Hepatocyte (in vitro differentiated cells): ENCODE results near the gene ARHGAP26. TPM values are rescaled to one million over a fixed set of nuclear protein-coding genes. Genes with fewer than 3 reads are reported as not detected.

Experiments used
- DNase-seq: peaks from one replicate; pipeline ENCODE4 v3.0.0-alpha.2; 2016; ENCODE audit warnings: low spot score
- H2AFZ ChIP-seq: fragments of 200-600 bp; sonication (generic); 2 replicates; pipeline ENCODE4 v1.6.0; 2016; ENCODE audit warnings: antibody characterized with exemption, mild to moderate bottlenecking
- H3K27ac ChIP-seq: fragments of 200-600 bp; sonication (generic); 2 replicates; pipeline ENCODE4 v1.5.1; 2016; ENCODE audit warnings: mild to moderate bottlenecking
- H3K27me3 ChIP-seq: fragments of 200-600 bp; sonication (generic); 2 replicates; pipeline ENCODE4 v1.6.1; 2016
- H3K36me3 ChIP-seq: fragments of 200-600 bp; sonication (generic); replicated peaks from 2 replicates; pipeline ENCODE4 v1.5.1; 2016; ENCODE audit warnings: low read depth; ENCODE audit not compliant: insufficient read depth
- H3K4me1 ChIP-seq: fragments of 200-600 bp; sonication (generic); 2 replicates; pipeline ENCODE4 v1.5.1; 2016; ENCODE audit warnings: mild to moderate bottlenecking, moderate library complexity; ENCODE audit not compliant: insufficient read depth
- H3K4me2 ChIP-seq: fragments of 200-600 bp; sonication (generic); 2 replicates; pipeline ENCODE4 v1.6.0; 2016
- H3K4me3 ChIP-seq: fragments of 200-600 bp; sonication (generic); 2 replicates; pipeline ENCODE4 v1.5.1; 2016; ENCODE audit warnings: mild to moderate bottlenecking
- H3K79me2 ChIP-seq: fragments of 200-600 bp; sonication (generic); 2 replicates; pipeline ENCODE4 v1.6.0; 2017; ENCODE audit warnings: mild to moderate bottlenecking
- H3K9me2 ChIP-seq: fragments of 200-600 bp; sonication (generic); replicated peaks from 2 replicates; pipeline ENCODE4 v1.6.0; 2017; ENCODE audit warnings: mild to moderate bottlenecking; ENCODE audit not compliant: insufficient read depth
- H3K9me3 ChIP-seq: fragments of 200-600 bp; sonication (generic); 2 replicates; pipeline ENCODE4 v1.5.1; 2016; ENCODE audit warnings: low read depth, mild to moderate bottlenecking
- H4K20me1 ChIP-seq: fragments of 200-600 bp; sonication (generic); 2 replicates; pipeline ENCODE4 v1.6.0; 2016; ENCODE audit warnings: mild to moderate bottlenecking; ENCODE audit not compliant: insufficient read depth, poor library complexity, severe bottlenecking
- EZH2 ChIP-seq: fragments of 200-600 bp; sonication (generic); IDR thresholded peaks from 2 replicates; pipeline ENCODE4 v1.6.1; 2016; ENCODE audit warnings: antibody characterized with exemption, mild to moderate bottlenecking, borderline replicate concordance
- EZH2phosphoT487 ChIP-seq: fragments of 200-600 bp; sonication (generic); IDR thresholded peaks from one replicate; pipeline ENCODE4 v1.6.1; 2018; ENCODE audit warnings: antibody characterized with exemption, mild to moderate bottlenecking, low read depth, moderate library complexity; ENCODE audit not compliant: unreplicated experiment, severe bottlenecking
- WGBS: methylation state at CpG from one replicate; pipeline ENCODE4 v1.1.6; 2016; ENCODE audit warnings: low lambda C conversion rate; ENCODE audit errors: missing lambda C conversion rate; 5-methylcytosine and 5-hydroxymethylcytosine counted together
- polyA plus RNA-seq: library from polyadenylated mRNA; unstranded; fragments of >200 nt; fragmentation: Nextera tagmentation; extraction: Ambion mirVana; gene quantifications from 2 replicates; pipeline ENCODE4 v1.2.1, GENCODE V29; 2016
- total RNA-seq: library from RNA; depleted of rRNA; stranded (reverse); fragments of >200 nt; gene quantifications from 2 replicates; pipeline ENCODE4 v1.2.3, GENCODE V29; 2014
- TF ChIP-seq, protein P1 (sequence below): fragments of 200-600 bp; sonication (generic); IDR thresholded peaks from 2 replicates; pipeline ENCODE4 v1.5.1; 2016; ENCODE audit warnings: antibody characterized with exemption, mild to moderate bottlenecking; ENCODE audit not compliant: poor library complexity

ARHGAP26 gene
- total and polyA plus RNA-seq, 2 experiments from 2014 or later: 16.5 to 19.8 TPM

DNA sequence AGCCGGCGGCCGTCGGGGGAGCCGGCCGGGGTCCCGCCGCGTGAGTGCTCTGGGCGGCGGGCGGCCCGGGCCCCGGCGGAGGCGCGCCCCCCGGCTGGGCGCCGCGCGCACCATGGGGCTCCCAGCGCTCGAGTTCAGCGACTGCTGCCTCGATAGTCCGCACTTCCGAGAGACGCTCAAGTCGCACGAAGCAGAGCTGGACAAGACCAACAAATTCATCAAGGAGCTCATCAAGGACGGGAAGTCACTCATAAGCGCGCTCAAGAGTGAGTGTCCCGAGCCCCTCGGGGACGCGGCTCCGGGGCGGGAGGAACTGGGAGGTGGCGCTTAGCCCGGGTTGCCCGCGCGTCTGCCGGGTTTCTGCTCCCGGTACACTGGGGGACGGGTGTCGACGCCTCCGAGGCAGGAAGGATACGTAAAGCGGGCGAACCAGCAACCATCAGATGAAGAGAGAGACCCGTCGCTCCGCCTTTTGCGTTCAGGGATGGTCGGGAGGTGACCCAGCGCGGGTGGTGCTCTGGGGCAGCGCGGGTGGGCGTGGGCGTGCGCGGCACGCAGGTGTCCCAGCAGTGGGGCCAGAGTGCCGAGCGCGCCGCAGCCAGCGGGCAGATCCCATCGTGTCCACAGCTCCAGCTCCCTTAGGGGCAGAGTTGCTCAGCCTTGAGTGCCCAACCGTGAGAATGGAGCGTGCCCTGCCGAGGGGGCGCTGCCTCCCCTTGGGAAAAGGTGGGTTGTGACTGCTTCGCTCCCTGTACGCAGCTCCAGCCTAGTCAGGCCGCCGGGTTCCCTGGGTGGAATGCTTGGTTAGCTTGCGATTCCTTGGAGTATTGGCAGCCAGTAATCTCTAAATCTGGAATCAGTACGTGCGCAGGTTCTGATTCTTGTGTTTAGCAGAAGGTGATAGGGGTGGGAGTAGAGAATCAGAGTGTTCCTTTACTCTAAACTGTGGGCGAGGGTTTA, 753 bp downstream of the ARHGAP26 start:
- Histone ChIP-seq H3K9me3 (no peaks in the 10 kb centered on the region), H3K27ac (peak overlapping the region; percentile 79), H3K9me2 (no peaks in the 10 kb centered on the region), H3K36me3 (no peaks in the 10 kb centered on the region), H3K27me3 (no peaks in the 10 kb centered on the region), H2AFZ (peak overlapping the region; percentile 96), H4K20me1 (no peaks in the 10 kb centered on the region), H3K4me2 (peak overlapping the region; percentile 96), H3K4me3 (peak overlapping the region; percentile 60), H3K4me1 (peaks cover 9% of the 10 kb centered on the region), H3K79me2 (peaks cover 47% of the 10 kb centered on the region)
- TF ChIP-seq, protein P1, sequence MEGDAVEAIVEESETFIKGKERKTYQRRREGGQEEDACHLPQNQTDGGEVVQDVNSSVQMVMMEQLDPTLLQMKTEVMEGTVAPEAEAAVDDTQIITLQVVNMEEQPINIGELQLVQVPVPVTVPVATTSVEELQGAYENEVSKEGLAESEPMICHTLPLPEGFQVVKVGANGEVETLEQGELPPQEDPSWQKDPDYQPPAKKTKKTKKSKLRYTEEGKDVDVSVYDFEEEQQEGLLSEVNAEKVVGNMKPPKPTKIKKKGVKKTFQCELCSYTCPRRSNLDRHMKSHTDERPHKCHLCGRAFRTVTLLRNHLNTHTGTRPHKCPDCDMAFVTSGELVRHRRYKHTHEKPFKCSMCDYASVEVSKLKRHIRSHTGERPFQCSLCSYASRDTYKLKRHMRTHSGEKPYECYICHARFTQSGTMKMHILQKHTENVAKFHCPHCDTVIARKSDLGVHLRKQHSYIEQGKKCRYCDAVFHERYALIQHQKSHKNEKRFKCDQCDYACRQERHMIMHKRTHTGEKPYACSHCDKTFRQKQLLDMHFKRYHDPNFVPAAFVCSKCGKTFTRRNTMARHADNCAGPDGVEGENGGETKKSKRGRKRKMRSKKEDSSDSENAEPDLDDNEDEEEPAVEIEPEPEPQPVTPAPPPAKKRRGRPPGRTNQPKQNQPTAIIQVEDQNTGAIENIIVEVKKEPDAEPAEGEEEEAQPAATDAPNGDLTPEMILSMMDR: peak; percentile 17
- no peak for TF ChIP-seq EZH2phosphoT487
- under 1% methylated on average over 63 of the region's 86 CpGs for WGBS
- DNase-seq: peak; percentile 62

DNA sequence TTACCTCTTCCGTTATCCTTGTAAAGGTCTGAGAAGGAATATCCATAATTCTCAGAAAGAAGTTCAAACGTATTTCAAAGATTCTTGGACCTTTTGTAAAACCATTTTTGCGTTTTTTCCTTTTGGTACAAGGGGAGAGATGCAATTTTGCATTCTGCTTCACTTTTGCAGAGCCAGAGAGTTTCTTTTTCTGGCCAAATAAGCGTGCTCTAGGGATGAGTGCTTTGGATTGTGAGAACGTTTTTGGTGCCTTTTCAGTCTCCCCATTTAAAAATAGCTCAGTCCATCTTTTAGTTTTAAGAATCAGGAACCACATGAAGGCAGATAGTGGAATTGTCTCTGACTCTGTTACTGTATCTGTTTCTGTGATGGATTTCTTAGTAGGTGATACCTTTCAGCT, 1.5 kb downstream of the ARHGAP26 start:
- Histone ChIP-seq H3K27me3 (no peaks in the 10 kb centered on the region), H3K4me3 (peak overlapping the region; percentile 60), H3K36me3 (no peaks in the 10 kb centered on the region), H3K4me1 (peaks cover 9% of the 10 kb centered on the region), H3K9me2 (no peaks in the 10 kb centered on the region), H3K4me2 (peak overlapping the region; percentile 96), H3K27ac (peak overlapping the region; percentile 79), H3K79me2 (peaks cover 54% of the 10 kb centered on the region), H4K20me1 (no peaks in the 10 kb centered on the region), H2AFZ (peak overlapping the region; percentile 96), H3K9me3 (no peaks in the 10 kb centered on the region)
- 22% methylated on average over 5 of the region's 5 CpGs for WGBS
- DNase-seq: no peak
- TF ChIP-seq, protein P1: no peak
- TF ChIP-seq EZH2phosphoT487 (no peak), EZH2 (no peak)

DNA sequence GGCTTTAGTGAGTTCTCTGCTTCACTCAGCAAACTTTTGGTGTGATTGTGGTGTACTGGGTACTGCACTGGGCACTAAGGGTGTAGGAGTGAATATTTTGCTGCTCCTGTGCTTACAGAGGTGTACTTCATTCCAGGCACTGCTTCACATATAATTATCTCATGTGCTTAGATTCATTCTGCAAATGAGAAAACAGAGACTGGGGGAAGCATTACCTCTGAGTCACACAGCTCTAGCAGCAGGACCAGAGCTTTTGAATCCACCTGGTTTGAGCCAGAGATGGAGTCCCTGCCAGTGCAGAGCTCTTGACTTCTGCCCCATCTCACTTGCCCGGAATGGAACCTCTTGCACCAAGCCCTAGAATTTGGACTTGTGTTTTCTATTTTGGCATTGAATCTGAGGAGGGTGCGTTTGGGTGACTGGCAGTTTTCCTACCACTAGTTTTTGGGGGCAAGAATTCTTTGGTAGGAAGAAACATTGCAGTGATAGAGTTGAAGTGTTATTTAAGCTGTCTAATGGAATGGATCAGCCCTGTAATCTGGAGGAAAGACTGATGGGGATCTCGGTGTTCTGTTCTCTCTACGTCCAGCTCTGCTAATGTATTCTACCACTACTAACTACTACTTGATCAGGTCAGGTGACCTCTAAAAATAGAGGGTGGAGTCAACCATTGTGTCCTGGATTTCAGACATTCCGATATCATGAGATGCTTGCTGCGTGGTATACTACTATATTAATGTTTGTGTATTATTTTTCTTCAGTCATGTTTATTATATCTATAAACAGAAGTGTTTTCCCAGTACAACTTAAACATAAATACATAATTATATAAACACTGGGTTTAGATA, 2.5 kb downstream of the ARHGAP26 start:
- WGBS: 90% methylated on average over 6 of the region's 6 CpGs
- Histone ChIP-seq H3K4me1 (peaks cover 9% of the 10 kb centered on the region), H2AFZ (no peak overlapping the region), H3K27ac (no peak overlapping the region), H3K79me2 (peaks cover 64% of the 10 kb centered on the region), H3K4me3 (no peak overlapping the region), H3K9me3 (no peaks in the 10 kb centered on the region), H3K4me2 (peak overlapping the region; percentile 96), H3K27me3 (no peaks in the 10 kb centered on the region), H4K20me1 (no peaks in the 10 kb centered on the region), H3K36me3 (no peaks in the 10 kb centered on the region), H3K9me2 (no peaks in the 10 kb centered on the region)
- TF ChIP-seq, protein P1: no peak
- no peak for TF ChIP-seq EZH2
- no peak for TF ChIP-seq EZH2phosphoT487
- no peak for DNase-seq
